Transverse colon (tissue), 3 donors: ENCODE results near the gene OR13C5.
"Not testable (repeated sequence)": the region's sequence is repeated elsewhere in the genome, so short reads cannot be mapped to it uniquely, and the experiment has no call there.

Source experiments
- EP300 ChIP-seq: sonication (generic); formaldehyde crosslinking; IDR thresholded peaks from one replicate; pipeline ENCODE4 v1.6.1; 2017; ENCODE audit warnings: antibody characterized with exemption, low read depth
- POLR2A ChIP-seq: fragments of 450-650 bp; IDR thresholded peaks from one replicate; pipeline ENCODE4 v1.6.1; 2016; ENCODE audit warnings: antibody characterized with exemption, mild to moderate bottlenecking, moderate library complexity
- TF ChIP-seq, protein P1 (sequence below), 5 experiments: fragments of 200-600 bp in 3 of 5; fragments of 450-650 bp in 2 of 5; sonication (generic) in 3 of 5; IDR thresholded peaks; 1 replicate in 2 of 5; 2 replicates in 3 of 5; pipeline ENCODE4 v1.5.1; 2016 to 2017; ENCODE audit warnings: antibody characterized with exemption in 5 of 5, inconsistent platforms in 3 of 5, mild to moderate bottlenecking in 2 of 5, moderate library complexity in 1 of 5

GRCh38 chr9:104599313-104599712, at the start of gene OR13C5:
- TF ChIP-seq EP300, POLR2A: not testable (repeated sequence)
- TF ChIP-seq, protein P1, sequence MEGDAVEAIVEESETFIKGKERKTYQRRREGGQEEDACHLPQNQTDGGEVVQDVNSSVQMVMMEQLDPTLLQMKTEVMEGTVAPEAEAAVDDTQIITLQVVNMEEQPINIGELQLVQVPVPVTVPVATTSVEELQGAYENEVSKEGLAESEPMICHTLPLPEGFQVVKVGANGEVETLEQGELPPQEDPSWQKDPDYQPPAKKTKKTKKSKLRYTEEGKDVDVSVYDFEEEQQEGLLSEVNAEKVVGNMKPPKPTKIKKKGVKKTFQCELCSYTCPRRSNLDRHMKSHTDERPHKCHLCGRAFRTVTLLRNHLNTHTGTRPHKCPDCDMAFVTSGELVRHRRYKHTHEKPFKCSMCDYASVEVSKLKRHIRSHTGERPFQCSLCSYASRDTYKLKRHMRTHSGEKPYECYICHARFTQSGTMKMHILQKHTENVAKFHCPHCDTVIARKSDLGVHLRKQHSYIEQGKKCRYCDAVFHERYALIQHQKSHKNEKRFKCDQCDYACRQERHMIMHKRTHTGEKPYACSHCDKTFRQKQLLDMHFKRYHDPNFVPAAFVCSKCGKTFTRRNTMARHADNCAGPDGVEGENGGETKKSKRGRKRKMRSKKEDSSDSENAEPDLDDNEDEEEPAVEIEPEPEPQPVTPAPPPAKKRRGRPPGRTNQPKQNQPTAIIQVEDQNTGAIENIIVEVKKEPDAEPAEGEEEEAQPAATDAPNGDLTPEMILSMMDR (IDR thresholded peaks at IDR 0.05): not testable (repeated sequence)
